Measurements from ENCODE around the gene UBE2I.
"Not testable (repeated sequence)": the region's sequence is repeated elsewhere in the genome, so short reads cannot be mapped to it uniquely, and the experiment has no call there.

The UBE2I gene

DNA sequence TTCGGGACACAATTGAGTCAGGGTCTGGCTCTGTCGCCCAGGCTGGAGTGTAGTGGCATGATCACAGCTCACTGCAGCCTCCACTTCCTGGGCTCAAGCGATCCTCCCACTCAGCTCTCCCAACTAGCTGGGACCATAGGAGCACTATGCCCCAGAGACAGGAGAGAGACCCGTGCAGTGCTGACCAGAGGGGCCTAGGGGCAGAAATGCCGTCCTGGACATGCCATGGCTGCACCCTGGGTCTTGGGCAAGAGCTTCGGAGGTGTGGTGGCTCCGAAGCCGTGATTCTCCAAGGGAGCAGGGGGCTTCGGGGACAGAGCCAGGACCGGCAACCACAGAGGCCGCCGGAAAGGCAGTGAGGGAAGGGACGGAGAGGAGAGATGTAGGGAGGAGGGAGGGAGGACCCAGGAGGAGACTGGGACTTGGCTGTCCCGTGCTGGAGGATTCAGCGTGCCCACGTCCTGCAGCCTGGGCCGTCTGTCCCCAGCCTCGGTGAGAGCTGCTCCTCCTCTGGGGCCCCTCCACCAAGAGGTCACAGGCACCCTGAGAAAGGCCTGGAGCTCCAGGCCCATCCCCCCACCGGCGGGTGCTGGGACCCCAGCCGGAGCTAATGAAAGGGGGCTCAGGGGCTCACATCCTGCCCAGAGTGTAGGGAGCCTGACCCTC, 31.7 kb upstream of the UBE2I start:
- DNase-seq = no peak

DNA sequence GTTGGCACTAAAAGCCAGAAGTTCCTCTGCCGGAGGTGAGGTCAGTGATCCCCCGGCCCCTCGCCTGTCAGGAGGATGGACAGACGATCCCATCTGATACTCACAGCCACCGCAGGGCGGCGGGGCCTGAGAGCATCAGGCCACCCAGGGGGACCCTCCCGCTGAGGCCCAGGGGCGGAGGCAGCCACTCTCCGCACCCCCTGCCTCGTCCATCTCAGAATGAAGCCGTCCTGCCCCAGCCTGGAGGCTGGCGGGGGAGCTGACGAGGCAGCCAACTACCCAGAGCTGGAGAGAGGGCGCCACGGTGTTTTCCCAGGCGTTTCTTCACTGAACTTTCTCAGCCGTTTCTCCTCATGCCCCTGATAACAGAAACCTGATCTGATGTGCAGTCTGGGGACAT, 31.0 kb upstream of the UBE2I start:
- DNase-seq = no peak

DNA sequence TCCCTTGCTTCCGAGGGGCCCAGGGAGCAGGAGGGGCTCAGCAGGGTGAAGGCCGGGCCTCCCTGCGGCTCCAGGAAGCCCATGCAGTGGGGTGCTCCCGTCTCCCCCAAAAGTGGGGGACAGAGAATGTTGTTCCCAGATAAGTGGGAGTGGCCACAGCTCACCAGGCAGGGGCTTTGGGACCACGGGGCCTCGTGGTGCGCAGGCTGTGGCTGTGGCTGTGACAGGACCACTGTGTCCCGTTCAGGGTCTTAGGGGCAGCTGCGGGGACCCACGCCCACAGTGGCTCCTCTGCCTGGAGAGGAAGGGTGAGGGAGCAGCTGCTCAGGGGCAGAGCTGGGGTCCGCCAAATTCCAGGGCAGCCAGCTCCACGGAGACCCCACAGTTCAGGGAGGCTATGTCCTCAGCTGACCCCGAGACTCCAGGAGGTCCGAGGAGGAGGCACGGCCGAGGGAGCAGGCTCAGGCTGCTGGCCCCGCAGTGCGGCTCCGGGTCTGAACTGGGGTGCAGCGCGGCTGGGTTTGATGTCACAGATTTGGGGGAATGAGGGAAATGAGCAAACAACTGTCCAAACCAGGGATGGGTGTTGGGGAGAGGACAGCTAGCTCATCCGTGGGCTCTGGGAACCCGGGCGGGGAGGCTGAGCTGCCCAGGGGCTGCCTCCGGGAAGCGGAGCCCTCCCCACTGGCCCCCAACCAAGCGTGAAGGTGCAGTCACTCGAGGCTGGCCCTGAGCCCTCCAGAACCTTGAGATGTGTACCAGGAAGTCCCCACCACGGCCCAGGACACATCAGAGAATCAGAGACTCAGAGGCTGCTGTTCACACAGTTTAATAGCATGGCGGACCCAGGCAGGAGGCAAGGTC, 30.1 kb upstream of the UBE2I start:
- DNase-seq = no peak

DNA sequence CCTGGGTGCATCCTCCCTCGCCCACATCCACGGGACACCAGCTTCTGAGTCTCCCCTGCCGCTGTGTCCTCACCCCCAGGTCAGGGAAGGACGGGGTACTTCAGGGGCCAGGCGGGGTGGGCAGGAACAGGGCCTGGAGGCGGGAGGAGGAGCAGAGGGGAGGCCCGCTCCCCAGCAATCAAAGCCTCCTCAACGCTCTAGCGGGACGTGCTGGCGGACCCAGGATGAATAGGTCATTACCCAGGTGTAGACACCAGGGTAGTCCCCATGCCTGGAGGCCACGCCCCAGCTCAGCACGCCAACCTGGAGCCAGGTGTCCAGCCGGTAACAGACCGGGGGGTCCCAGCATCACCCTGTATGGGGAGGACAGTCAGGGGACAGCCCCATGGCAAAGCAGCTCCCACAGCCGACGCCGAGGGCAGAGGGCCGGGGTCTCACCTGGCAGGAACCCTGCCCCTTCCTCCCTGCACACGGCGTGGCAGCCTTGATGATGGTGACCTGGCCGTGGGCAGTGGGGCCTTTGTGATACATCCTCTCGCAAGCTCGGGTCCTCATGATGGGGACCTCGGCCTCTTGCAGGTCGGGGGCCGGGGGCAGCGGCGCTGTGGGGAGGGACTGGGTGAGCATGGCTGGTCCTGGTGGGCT, 29.4 kb upstream of the UBE2I start:
- no peak for DNase-seq

DNA sequence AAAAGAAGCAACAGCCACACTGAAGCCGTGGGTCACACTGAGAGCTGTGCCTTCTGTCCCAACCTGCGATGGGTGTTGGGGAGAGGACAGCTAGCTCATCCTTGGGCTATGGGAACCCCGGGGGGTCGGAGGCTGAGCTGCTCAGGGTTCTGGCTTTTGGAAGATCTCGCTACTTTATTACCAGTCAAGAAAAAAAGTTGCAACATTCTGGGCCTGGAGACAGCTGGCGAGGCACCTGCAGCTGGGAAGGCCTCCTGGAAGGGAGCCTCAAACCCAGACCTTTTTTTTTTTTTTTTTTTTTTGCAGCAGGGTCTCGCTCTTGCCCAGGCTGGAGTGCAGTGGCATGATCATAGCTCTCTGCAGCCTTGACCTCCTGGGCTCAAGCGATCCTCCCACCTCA, 28.7 kb upstream of the UBE2I start:
- DNase-seq = no peak

DNA sequence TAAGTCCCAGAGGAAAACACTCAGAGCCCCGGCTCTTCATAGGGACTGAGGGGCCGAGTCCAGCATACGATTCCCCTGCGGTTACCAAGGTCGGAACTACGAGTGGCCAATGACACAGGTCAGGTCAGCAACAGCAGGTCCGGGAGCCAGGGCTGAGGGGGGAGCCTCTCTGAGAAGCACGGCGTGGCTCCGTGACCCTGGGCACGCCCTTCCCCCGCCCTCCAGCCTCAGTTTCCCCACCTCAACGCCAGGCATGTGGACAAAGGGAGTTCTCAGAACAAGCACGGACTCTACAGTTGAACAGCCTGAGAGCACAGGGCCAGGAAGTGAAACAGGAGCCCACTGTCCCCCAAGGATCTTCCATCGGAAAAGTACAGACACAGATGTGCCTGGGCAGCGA, 27.9 kb upstream of the UBE2I start:
- no peak for DNase-seq

DNA sequence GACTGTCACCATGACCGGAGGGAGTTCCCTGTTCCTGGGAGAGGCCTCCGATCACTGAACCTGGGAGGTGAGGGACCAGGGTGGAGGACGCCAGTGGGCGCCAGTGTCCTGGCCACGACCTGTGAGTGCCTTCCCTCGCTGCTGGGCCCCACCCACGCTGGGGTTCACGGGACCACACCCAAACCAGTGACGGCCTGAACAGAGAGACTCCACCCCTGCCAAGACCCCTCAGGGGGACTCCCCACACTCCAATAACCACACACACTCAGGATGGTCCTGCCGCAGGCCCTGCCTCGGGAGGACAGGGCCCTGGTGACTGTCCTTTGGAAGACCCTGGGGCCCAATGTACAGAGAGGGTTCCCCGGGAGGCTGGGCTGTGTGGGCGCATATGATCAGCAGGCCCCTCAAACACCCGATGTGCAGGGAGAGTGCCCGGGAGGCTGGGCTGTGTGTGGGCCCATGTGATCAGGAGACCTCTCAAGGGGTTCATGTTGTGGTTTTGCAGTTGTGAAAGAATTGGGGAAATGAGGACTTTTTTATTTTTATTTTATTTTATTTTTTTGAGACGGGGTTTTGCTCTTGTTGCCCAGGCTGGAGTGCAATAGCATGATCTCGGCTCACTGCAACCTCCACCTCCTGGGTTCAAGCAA, 27.0 kb upstream of the UBE2I start:
- DNase-seq = no peak

DNA sequence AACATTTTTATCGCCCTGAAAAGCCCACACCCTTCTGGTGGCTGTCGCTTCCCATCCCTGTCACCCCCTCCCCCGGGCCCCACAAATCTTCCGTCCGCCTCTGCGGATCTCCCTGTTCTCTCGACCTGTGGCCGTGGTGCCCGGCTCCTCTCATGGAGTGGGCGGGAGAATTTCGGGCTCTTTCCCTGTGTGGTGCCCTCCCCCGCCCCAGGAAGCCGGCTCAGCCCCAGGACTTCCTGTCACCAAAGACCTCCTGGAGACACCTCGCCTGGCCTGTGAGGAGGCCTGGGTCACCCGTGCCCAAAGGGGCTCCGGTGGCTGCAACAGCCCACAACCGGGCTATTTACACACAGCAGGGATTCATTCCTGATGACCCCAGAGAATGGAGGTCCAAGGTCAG, 26.1 kb upstream of the UBE2I start:
- DNase-seq = no peak

DNA sequence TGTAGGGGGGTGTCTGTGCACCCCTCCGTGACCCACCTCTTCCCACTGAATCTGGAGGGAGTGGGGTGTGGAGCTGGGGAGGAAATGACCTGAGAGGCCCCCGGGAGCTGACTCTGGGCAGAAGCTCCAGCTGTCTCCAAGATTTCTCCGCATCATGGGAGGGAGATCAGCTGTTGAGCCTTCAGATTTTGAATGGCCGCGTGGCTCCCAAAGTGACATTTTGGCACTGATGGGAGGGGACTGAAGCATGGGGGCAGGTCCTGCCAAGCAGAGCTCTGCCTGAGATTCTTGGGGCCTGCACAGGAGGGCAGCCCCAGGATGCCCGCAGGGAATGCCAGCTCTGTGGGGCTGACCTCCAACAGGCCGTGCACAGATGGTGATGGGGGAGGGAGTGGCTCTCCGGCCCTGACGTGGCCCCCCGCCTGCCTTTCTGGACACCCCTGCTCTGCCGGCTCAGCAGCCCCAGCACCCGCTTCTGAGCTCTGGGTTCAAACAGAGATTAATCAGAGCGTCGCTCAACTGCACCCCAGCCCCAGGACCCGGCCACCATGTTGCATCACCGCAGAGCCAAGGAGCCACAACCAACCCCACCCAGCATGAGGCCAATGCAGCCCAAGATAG, 25.3 kb upstream of the UBE2I start:
- DNase-seq = no peak

DNA sequence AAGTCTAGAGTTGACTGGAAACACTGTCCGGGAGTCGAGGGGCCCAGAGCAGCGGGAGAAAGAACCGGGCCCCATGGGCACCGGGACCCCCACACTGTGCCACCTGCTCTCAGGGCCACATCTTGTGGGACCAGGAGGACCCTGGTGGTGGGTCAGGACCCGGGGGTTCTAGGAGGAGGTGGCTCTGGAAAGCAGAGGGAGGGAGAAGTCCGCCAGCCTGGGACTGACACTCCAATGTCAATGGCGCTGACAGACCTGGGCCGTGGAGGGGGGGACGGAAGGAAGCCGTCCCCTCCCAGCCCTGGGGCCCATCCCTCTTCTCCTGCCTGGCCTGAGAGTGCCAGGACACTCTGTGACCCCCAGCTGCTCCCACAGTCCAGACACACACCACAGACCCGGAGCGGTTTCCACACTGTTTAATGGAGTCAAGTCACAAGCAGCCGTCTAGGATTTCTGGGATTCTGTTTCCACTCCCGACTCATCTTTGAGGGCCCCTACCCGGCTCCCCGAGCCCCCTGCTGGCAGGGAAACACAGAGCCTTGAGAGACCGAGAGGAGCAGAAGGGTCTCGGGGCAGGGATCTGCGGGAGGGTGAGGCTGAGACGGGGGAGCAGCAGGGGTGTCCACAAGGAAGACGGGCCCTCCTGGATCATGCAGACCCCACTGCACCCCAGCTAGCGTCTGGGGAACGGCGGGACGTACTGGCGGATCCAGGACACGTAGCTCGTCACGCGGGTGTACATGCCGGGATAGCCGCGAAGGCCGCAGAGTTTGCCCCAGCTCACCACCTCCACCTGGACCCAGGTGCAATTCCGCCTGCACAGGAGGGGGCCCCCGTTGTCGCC, 23.5 kb upstream of the UBE2I start:
- no peak for DNase-seq

DNA sequence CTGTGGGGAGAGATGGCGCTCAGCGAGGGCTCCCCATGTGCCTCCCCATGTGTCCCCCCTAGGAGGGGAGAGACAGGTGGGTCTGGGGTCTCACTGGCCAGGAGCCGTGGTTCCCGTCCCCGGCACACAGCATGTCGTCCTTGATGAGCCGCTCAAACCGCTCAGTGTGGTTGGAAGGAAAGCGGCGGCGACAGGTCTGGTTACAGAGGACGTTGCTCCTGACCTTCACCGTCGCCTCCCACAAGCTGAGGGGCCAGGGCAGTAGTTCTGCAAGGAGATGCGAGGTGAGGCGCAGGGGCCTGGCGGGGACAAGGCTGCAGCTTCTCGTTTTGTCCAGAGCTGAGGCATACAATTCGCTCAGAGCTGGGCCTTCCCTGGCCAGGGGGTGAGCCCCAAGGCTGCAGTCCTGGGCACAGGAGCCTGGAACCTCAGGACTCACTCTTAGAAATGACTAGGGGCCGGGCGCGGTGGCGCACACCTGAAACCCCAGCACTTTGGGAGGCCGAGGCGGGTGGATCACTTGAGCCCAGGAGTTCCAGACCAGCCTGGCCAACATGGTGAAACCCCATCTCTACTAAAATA, 22.8 kb upstream of the UBE2I start:
- DNase-seq = no peak

DNA sequence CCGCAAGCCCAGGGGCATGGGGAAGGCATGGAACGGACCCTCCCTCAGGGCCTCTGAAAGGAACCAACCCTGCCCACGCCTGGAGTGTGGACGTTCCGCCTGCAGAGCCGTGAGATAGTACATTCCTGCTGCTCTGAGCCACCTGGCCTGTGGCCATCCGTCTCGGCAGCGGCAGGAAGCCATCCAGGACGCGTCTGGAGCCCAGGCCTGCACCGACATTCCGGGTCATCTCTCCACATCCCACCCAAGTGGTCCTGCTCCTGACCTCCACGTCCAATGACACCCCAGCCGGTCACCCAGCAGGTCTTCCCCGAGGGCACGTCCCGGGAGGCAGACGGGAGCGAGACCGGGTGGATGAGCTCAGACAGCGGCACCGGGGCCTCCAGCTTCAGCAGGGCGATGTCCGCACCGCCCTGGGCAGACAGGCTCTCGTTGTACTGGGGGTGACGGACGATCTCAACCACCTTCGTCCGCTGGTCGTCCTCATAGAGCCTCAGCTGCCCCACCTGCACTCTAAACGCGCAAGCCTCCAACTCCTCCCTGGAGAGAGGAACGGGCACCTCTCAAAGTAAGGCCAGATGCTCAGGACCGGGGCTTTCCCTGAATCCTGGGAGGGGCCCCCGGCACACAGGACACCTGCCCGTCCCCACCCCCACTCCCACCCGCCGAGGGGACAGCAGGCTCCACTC, 21.3 kb upstream of the UBE2I start:
- DNase-seq = no peak

DNA sequence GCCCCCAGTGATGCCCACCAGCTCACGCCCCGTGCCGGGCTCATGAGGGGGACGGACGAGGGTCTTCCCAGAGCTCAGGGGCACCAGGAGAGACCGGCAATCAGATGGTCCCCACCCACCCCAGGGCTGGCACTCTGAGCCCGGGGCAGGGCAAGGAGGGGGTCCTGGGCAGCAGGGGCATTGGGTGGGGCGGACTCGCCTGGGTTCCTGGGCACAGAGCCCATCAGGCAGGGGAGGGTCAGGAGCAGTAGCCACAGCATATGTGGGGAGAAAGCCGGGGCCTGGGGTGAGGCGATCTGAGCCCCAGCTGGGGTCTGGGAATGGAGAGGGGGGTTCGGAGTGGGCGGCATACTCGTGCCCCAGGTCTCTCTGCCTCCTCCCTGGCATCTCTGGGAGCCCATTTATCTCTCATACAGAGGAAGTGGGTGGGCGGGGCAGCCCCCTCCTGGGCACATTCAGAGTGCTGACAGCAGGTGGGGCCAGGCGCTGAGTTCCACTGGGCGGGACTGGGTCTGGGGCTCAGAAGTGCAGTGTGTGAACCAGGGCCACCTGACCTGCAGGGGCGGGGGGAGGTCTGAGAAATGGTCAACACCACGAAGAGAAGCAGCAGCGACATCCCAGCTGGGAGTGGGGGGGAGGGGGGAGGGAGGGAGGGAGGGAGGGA, 20.5 kb upstream of the UBE2I start:
- no peak for DNase-seq

DNA sequence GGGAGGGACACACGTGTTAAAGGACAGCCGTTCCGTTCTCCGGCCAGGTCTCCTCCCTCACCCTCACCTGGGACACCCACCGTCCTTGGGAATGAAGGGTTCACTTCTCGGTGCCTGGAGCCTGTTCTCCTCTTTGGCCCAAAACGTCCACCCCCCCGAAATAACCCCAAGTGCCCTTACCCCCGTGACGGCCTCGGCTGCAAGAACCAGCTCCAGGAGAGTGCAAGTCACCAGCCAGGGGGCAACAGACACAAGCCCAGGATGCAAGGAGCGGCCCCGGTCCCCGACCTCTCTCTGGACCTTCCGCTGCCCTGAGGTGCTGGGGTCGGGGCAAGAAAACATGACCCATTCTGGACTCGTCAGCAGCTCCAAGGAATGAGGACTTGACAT, 20.0 kb upstream of the UBE2I start:
- DNase-seq = no peak

DNA sequence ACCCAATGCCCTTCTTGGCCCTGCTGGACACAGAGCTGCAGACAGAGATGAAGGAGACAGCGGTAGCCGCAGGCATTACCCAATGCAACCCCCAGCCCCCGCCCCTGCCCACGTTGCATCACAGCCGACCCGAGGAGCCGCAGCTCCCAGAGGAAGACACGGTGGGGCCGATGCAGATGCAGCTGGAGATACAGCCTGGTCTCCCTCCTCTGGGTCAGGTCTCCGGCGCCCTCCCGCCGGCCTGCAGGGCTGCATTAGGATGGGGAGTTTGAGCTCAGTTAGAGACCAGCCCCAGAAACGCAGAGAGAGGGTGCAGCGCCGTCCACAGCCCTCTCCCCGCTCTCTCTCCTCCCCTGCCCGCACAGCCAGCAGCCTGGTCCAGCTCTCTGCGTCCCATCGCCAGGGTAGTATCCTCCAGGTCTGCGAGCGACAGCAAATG, 19.4 kb upstream of the UBE2I start:
- DNase-seq = no peak

DNA sequence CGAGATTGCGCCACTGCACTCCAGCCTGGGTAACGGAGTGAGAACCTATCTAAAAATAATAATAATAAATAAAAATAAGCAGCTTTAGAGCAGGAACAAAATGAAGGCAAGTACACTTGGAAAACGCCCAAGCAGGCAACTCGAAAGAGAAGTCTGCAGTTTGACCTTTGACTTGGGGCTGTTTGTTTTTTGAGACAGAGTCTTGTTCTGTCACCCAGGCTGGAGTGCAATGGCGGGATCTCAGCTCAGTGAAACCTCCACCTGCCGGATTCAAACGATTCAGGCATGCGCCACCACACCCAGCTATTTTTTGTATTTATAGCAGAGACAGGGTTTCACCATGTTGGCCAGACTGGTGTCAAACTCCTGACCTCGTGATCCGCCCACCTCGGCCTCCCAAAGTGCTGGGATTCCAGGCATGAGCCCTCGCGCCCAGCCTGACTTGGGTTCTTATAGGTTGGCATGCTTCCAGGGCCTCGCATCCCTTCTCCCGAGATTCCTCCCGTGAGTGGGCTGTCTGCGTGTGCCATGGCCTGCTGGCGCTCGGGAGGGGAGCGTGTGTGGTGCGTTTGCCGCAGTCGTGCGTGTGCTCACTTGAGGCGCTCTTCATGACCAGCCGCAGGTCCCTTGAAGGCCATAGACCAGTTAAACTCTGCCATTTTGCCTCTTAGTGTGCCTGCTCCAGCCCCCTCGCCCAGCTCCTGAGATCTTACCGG, 18.4 kb upstream of the UBE2I start:
- DNase-seq = no peak

DNA sequence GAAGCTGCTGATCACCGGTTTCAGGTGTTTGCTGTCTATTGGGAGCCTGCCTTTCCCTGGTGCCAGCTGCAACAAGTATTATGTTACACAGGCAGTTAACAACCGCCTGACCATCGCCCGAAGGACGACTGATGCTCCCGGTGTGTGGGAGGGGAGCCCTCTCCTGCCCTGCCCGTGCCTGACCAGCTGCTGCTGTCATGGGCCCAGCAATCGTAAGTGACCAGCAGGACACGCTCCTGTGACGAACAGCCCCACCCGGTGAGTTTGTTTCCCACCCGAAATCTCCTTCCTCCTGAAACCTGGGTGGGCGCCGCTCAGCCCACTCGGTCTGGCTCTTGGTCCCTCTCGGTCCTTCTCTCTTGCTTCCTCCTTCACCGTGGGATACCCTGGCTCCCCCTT, 17.9 kb upstream of the UBE2I start:
- DNase-seq = no peak

DNA sequence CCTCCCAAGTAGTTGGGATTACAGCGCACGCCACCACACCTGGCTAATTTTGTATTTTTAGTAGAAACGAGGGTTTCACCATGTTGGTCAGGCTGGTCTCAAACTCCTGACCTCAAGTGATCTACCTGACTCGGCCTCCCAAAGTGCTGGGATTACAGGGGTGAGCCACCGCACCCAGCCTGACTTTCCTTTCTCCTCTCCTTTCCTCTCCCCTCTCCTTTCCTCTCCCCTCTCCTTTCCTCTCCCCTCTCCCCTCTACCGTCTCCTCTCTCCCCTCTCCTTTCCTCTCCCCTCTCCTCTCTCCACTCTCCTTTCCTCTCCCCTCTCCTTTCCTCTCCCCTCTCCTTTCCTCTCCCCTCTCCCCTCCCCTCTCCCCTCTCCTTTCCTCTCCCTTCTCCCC, 17.2 kb upstream of the UBE2I start:
- DNase-seq = not testable (repeated sequence)

DNA sequence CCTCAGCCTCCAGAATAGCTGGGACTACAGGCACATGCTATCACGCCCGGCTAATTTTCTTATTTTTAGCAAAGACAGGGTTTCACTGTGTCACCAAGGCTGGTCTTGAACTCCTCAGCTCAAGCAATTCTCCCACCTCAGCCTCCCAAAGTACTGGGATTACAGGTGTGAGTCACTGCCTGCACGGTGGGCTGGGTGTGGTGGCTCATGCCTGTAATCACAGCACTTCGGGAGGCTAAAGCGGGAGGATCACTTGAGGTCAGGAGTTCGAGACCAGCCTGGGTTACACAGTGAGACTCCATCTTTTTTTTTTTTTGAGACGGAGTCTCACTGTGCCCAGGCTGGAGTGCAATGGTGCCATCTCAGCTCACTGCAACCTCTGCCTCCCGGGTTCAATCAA, 16.6 kb upstream of the UBE2I start:
- DNase-seq = not testable (repeated sequence)
